Left ventricle myocardium inferior (tissue), 1 donor: ENCODE data around the gene B3GNT3. TPM values are rescaled to one million over a fixed set of nuclear protein-coding genes. Genes with fewer than 3 reads are reported as not detected.

Experiments
- DNase-seq: peaks from one replicate; pipeline ENCODE4 v3.0.0-alpha.2; 2020
- H3K27ac ChIP-seq: fragments of 200-600 bp; replicated peaks from 2 replicates; pipeline ENCODE4 v1.8.0; 2021
- H3K27me3 ChIP-seq: fragments of 200-600 bp; 2 replicates; pipeline ENCODE4 v1.8.0; 2021; ENCODE audit warnings: low read depth
- H3K36me3 ChIP-seq: fragments of 200-600 bp; 2 replicates; pipeline ENCODE4 v1.8.0; 2021
- H3K4me1 ChIP-seq: fragments of 200-600 bp; 2 replicates; pipeline ENCODE4 v1.8.0; 2021
- H3K4me3 ChIP-seq: fragments of 200-600 bp; 2 replicates; pipeline ENCODE4 v1.8.0; 2021; ENCODE audit warnings: mild to moderate bottlenecking, moderate library complexity
- H3K9me3 ChIP-seq: fragments of 200-600 bp; replicated peaks from 2 replicates; pipeline ENCODE4 v1.8.0; 2021
- CTCF ChIP-seq: fragments of 200-600 bp; IDR thresholded peaks from 2 replicates; pipeline ENCODE4 v1.8.0; 2021; ENCODE audit warnings: antibody characterized with exemption, mild to moderate bottlenecking, borderline replicate concordance
- intact Hi-C: fragments of 100-400 bp; cut with micrococcal nuclease; formaldehyde crosslinking; loops from one replicate; pipeline ENCODE4 v1.11.0; 2022
- total RNA-seq: library from RNA; stranded (reverse); fragmentation: NEBNext Ultra II Directional; extraction: Animal tissue kit (Norgen Biotek cat#: 25700); gene quantifications from one replicate; pipeline ENCODE4 v1.2.1, GENCODE V29; 2021
- donor health status: DM: no; HTN: yes; CAD: no; lungs with severe emphysema.

B3GNT3 gene
- total RNA-seq, 1 donor from 2014 or later, result not detected

GRCh38 chr19:17859533-17860330 lies 64.8 kb downstream of the B3GNT3 start, which contains the start of gene RPL18A:
TSS of gene RPL18A (plus strand) at chr19:17859910. CDS start at chr19:17859957, 47 bp downstream.
- TF ChIP-seq CTCF, result peak; percentile 80
- peak; percentile 98 for DNase-seq
- peaks cover 35% of the 10 kb centered on the region for H3K36me3 ChIP-seq
- H3K9me3 ChIP-seq, result no peaks in the 10 kb centered on the region
- peaks cover 3% of the 10 kb centered on the region for H3K27me3 ChIP-seq
- intact Hi-C loops, result no loop called here
- H3K4me3 ChIP-seq, result peak within 1 kb of the TSS; percentile 88
- H3K27ac ChIP-seq, result peak within 1 kb of the TSS; percentile 89
- H3K4me1 ChIP-seq, result peaks cover 36% of the 10 kb centered on the region

DNA sequence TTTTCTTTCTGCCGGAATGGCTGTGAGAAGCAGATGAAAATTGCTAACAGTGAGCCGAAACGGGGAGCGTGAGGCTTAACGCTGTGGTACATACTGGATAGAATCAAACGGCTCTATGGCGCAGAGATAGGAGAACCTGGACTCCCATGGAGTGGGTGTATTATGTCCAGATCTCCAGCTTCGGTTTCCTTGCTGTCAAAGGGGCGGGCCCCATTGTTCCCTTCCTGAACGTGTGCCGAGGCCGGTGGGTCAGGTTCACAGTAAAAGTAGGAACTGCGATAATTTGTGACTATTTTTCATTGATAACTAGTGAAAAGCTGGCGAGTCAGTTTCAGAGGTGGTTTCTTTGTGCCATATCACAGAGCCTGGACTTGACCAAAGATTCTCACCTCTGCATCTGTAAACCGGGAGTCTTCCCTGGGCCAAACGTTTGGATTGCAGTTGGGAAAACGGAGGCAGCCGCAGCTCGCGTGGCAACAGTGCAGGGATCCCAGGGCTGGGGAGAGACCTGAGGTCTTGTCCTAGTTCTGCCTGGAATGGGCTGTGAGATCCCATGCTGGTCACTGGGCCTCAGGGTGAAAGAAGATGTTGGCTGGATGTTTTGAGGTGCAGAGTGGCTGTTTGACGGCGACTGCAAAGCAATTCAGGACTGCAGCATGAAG lies 65.5 kb downstream of the B3GNT3 start:
- no peak for TF ChIP-seq CTCF

GRCh38 chr19:17860993-17861360 lies 66.0 kb downstream of the B3GNT3 start:
- DNase-seq, result no peak

More for the DNA sequence above, 65.5 kb downstream of the B3GNT3 start:
- Histone ChIP-seq H3K9me3 (no peaks in the 10 kb centered on the region), H3K4me3 (peak overlapping the region; percentile 88), H3K27ac (peak overlapping the region; percentile 89), H3K36me3 (peaks cover 42% of the 10 kb centered on the region), H3K4me1 (peaks cover 36% of the 10 kb centered on the region), H3K27me3 (no peaks in the 10 kb centered on the region)
- intact Hi-C loops, result no loop called here
- no peak for DNase-seq

DNA sequence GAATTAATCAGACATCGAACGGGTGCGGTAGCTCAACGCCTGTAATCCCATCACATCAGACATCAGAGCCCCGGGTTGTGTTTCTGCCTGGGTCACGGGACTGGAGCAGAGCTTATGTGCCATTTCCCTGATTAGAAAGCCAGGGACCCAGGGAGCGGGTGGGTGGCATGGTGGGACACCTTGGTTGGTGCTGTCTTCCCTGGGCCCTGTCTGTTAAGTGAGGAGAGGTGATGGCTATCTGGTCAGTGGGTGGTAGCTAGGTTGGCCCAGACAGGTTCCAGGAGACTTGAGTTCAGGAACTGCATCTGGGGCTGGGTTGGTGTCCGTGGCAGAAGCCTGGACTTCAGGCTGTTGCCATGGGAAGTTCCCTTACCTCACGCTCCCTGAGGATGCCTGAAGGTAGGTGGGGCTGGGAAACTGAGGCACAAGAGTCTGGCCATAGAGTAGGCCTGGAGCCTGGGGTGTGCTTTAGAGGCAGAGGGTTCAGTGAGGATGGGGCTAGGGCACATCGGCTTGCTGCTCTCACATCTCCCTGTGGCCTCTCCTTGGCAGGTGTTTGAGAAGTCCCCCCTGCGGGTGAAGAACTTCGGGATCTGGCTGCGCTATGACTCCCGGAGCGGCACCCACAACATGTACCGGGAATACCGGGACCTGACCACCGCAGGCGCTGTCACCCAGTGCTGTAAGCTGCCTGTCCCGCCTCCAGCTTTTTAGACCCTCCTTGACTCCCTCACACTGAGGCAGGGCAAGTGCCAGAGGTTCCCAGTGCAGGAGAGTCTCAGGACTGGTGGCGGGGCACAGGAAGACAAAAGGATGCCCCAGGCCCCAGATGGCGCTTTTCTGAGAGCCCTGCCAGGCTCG lies 66.8 kb downstream of the B3GNT3 start:
- Histone ChIP-seq H3K4me3 (peak overlapping the region; percentile 88), H3K27ac (no peak overlapping the region), H3K4me1 (peaks cover 36% of the 10 kb centered on the region), H3K9me3 (no peaks in the 10 kb centered on the region), H3K36me3 (peaks cover 46% of the 10 kb centered on the region), H3K27me3 (no peaks in the 10 kb centered on the region)
- TF ChIP-seq CTCF, result no peak
- DNase-seq, result no peak
- intact Hi-C loops, result no loop called here

More at GRCh38 chr19:17860993-17861360, 66.0 kb downstream of the B3GNT3 start:
- no peak for TF ChIP-seq CTCF
- Histone ChIP-seq H3K27me3 (no peaks in the 10 kb centered on the region), H3K9me3 (no peaks in the 10 kb centered on the region), H3K4me3 (peak overlapping the region; percentile 88), H3K36me3 (peaks cover 46% of the 10 kb centered on the region), H3K4me1 (peaks cover 36% of the 10 kb centered on the region), H3K27ac (peak overlapping the region; percentile 89)
- intact Hi-C loops, result no loop called here
